Neural progenitor cell (in vitro differentiated cells): ENCODE data around the gene EIF4ENIF1. TPM values are rescaled to one million over a fixed set of nuclear protein-coding genes. Genes with fewer than 3 reads are reported as not detected.
"Not testable (repeated sequence)": the region's sequence is repeated elsewhere in the genome, so short reads cannot be mapped to it uniquely, and the experiment has no call there.

Experiments
- DNase-seq: peaks from one replicate; pipeline ENCODE4 v3.0.0-alpha.2; 2016; ENCODE audit warnings: low spot score
- H2AFZ ChIP-seq: fragments of 200-600 bp; sonication (generic); replicated peaks from 2 replicates; pipeline ENCODE4 v1.6.1; 2016; ENCODE audit warnings: antibody characterized with exemption
- H3F3A ChIP-seq: fragments of 200-600 bp; sonication (generic); 2 replicates; pipeline ENCODE4 v1.6.1; 2016; ENCODE audit warnings: antibody characterized with exemption, low read depth
- H3K27ac ChIP-seq: fragments of 200-600 bp; sonication (generic); 2 replicates; pipeline ENCODE4 v1.5.1; 2016; ENCODE audit warnings: mild to moderate bottlenecking
- H3K27me3 ChIP-seq: fragments of 200-600 bp; sonication (generic); 2 replicates; pipeline ENCODE4 v1.6.1; 2016; ENCODE audit warnings: mild to moderate bottlenecking, moderate library complexity
- H3K36me3 ChIP-seq: fragments of 200-600 bp; sonication (generic); 2 replicates; pipeline ENCODE4 v1.5.1; 2016
- H3K4me1 ChIP-seq: fragments of 200-600 bp; sonication (generic); 2 replicates; pipeline ENCODE4 v1.6.1; 2016; ENCODE audit warnings: mixed run types
- H3K4me2 ChIP-seq: fragments of 200-600 bp; sonication (generic); 2 replicates; pipeline ENCODE4 v1.6.1; 2016
- H3K4me3 ChIP-seq: fragments of 200-600 bp; sonication (generic); 2 replicates; pipeline ENCODE4 v1.5.1; 2016
- H3K79me2 ChIP-seq: fragments of 200-600 bp; sonication (generic); 2 replicates; pipeline ENCODE4 v1.6.1; 2016; ENCODE audit warnings: low read depth
- H3K9ac ChIP-seq: fragments of 200-600 bp; sonication (generic); 2 replicates; pipeline ENCODE4 v1.6.1; 2016
- H3K9me3 ChIP-seq: fragments of 200-600 bp; sonication (generic); 2 replicates; pipeline ENCODE4 v1.5.1; 2016; ENCODE audit warnings: low read depth
- H4K20me1 ChIP-seq: fragments of 200-600 bp; sonication (generic); 2 replicates; pipeline ENCODE4 v1.6.1; 2016; ENCODE audit warnings: low read depth
- H3K27ac Mint-ChIP-seq: 3 replicates; pipeline ENCODE4 v1.8.0; 2021; ENCODE audit warnings: mixed read lengths
- H3K27me3 Mint-ChIP-seq: 2 replicates; pipeline ENCODE4 v1.8.0; 2022; ENCODE audit warnings: low read depth, mild to moderate bottlenecking, inconsistent platforms, moderate library complexity, mixed read lengths; ENCODE audit not compliant: insufficient read depth
- H3K36me3 Mint-ChIP-seq: 3 replicates; pipeline ENCODE4 v1.8.0; 2021; ENCODE audit warnings: mixed read lengths
- H3K4me1 Mint-ChIP-seq: 3 replicates; pipeline ENCODE4 v1.8.0; 2021; ENCODE audit warnings: mixed read lengths
- H3K4me3 Mint-ChIP-seq: 3 replicates; pipeline ENCODE4 v1.8.0; 2021; ENCODE audit warnings: mild to moderate bottlenecking, moderate library complexity, mixed read lengths
- H3K9me3 Mint-ChIP-seq: 3 replicates; pipeline ENCODE4 v1.8.0; 2020; ENCODE audit warnings: mixed read lengths
- EZH2 ChIP-seq: fragments of 200-600 bp; sonication (generic); IDR thresholded peaks from 2 replicates; pipeline ENCODE4 v1.6.1; 2017; ENCODE audit warnings: antibody characterized with exemption, mild to moderate bottlenecking, moderate library complexity
- EZH2phosphoT487 ChIP-seq: fragments of 200-600 bp; sonication (generic); IDR thresholded peaks from 2 replicates; pipeline ENCODE4 v1.6.1; 2017; ENCODE audit warnings: antibody characterized with exemption
- total RNA-seq: library from RNA; depleted of rRNA; stranded (reverse); fragments of >200 nt; gene quantifications from 2 replicates; pipeline ENCODE4 v1.2.3, GENCODE V29; 2015; ENCODE audit warnings: low replicate concordance
- TF ChIP-seq, protein P1 (sequence below): fragments of 200-600 bp; sonication (generic); IDR thresholded peaks from 2 replicates; pipeline ENCODE4 v1.5.1; 2017; ENCODE audit warnings: antibody characterized with exemption, mild to moderate bottlenecking

EIF4ENIF1 gene
- total RNA-seq, 1 donor from 2014 or later = 21.4 TPM

DNA sequence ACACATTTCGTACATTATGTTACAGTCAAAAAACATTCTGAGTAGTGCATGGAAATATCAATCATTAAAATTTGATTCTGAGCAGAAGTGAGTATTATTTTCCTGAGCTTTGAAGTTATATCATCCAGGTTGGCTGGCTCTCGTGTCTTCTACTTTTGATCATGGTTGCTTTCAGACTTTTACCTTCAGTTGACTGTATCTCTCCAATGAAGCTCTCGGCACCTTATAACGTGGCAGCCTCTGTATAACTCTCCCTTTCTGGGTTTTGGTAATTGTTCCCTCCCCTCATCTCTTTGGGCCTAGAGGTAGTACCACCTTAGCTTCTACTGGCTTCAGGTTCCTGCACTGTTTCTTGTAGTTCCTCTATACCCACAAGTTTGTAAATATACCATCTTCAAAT lies 18.9 kb upstream of the EIF4ENIF1 start:
- H3K27ac ChIP-seq = no peak overlapping the region
- Mint-ChIP-seq H3K9me3 (peaks cover 12% of the 10 kb centered on the region), H3K4me1 (no peaks in the 10 kb centered on the region), H3K27ac (no peak overlapping the region), H3K36me3 (peaks cover 45% of the 10 kb centered on the region), H3K4me3 (no peak overlapping the region), H3K27me3 (no peaks in the 10 kb centered on the region)
- H3K4me1 ChIP-seq = no peaks in the 10 kb centered on the region
- no peaks in the 10 kb centered on the region for H3K79me2 ChIP-seq
- no peak overlapping the region for H3K4me2 ChIP-seq
- H3K27me3 ChIP-seq = no peaks in the 10 kb centered on the region
- no peak overlapping the region for H3K4me3 ChIP-seq
- H4K20me1 ChIP-seq = no peaks in the 10 kb centered on the region
- TF ChIP-seq, protein P1, sequence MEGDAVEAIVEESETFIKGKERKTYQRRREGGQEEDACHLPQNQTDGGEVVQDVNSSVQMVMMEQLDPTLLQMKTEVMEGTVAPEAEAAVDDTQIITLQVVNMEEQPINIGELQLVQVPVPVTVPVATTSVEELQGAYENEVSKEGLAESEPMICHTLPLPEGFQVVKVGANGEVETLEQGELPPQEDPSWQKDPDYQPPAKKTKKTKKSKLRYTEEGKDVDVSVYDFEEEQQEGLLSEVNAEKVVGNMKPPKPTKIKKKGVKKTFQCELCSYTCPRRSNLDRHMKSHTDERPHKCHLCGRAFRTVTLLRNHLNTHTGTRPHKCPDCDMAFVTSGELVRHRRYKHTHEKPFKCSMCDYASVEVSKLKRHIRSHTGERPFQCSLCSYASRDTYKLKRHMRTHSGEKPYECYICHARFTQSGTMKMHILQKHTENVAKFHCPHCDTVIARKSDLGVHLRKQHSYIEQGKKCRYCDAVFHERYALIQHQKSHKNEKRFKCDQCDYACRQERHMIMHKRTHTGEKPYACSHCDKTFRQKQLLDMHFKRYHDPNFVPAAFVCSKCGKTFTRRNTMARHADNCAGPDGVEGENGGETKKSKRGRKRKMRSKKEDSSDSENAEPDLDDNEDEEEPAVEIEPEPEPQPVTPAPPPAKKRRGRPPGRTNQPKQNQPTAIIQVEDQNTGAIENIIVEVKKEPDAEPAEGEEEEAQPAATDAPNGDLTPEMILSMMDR = no peak
- no peak for TF ChIP-seq EZH2
- no peak for TF ChIP-seq EZH2phosphoT487
- DNase-seq = no peak
- no peaks in the 10 kb centered on the region for H3K36me3 ChIP-seq
- no peak overlapping the region for H3K9ac ChIP-seq
- H3F3A ChIP-seq = no peaks in the 10 kb centered on the region
- H2AFZ ChIP-seq = no peak overlapping the region
- H3K9me3 ChIP-seq = no peaks in the 10 kb centered on the region

DNA sequence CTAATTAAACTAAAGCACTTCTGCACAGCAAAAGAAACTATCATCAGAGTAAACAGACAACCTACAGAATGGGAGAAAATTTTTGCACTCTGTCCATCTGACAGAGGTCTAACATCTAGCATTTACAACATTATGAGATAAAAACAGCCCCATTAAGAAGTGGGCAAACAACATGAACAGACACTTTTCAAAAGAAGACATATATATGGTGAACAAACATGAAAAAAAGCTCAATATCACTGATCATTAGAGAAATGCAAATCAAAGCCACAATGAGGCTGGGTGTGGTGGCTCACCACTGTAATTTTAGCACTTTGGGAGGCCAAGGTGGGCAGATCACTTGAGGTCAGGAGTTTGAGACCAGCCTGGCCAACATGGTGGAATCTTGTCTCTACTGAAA lies 17.9 kb upstream of the EIF4ENIF1 start:
- H3K4me3 Mint-ChIP-seq, H3K36me3 ChIP-seq, H3K4me2 ChIP-seq, H3K79me2 ChIP-seq, H3K4me1 ChIP-seq, H4K20me1 ChIP-seq, H3K27ac ChIP-seq, H3K4me3 ChIP-seq, H3K9ac ChIP-seq, H3K27me3 ChIP-seq, DNase-seq, H3F3A ChIP-seq, H2AFZ ChIP-seq, H3K27ac Mint-ChIP-seq, H3K4me1 Mint-ChIP-seq, H3K9me3 ChIP-seq, H3K27me3 Mint-ChIP-seq: not testable (repeated sequence)
- peaks cover 45% of the 10 kb centered on the region for H3K36me3 Mint-ChIP-seq
- peaks cover 12% of the 10 kb centered on the region for H3K9me3 Mint-ChIP-seq

DNA sequence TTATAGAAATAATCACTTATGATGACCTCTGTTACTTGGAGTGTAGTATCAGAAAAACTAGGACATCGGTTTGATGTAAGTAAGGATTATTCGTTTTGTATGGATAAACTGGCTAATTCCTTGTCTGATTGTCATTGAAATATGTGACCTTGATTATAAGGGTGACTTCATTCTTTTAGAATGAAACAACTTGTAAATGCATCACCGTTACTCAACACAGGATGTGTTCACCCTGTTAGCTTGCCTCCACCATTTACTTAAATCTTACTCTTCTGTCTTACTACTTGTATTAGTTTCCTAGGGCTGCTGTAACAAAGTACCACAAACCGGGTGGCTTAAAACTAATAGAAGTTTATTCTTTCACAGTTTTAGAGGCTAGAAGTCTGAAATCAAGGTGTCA lies 14.6 kb upstream of the EIF4ENIF1 start:
- TF ChIP-seq, protein P1 = no peak
- TF ChIP-seq EZH2 = no peak
- H3K9me3 Mint-ChIP-seq = peaks cover 17% of the 10 kb centered on the region
- H3K36me3 ChIP-seq = no peaks in the 10 kb centered on the region
- no peak overlapping the region for H3K4me3 ChIP-seq
- peaks cover 2% of the 10 kb centered on the region for H3K27me3 Mint-ChIP-seq
- no peak overlapping the region for H3K27ac Mint-ChIP-seq
- no peak overlapping the region for H3K27ac ChIP-seq
- H3K9ac ChIP-seq = no peak overlapping the region
- H3K79me2 ChIP-seq = no peaks in the 10 kb centered on the region
- no peaks in the 10 kb centered on the region for H3K27me3 ChIP-seq
- no peaks in the 10 kb centered on the region for H4K20me1 ChIP-seq
- no peaks in the 10 kb centered on the region for H3K4me1 ChIP-seq
- H3K4me3 Mint-ChIP-seq = no peak overlapping the region
- DNase-seq = no peak
- no peak overlapping the region for H3K4me2 ChIP-seq
- H3F3A ChIP-seq = no peaks in the 10 kb centered on the region
- no peaks in the 10 kb centered on the region for H3K9me3 ChIP-seq
- no peaks in the 10 kb centered on the region for H3K4me1 Mint-ChIP-seq
- peaks cover 47% of the 10 kb centered on the region for H3K36me3 Mint-ChIP-seq
- no peak overlapping the region for H2AFZ ChIP-seq

DNA sequence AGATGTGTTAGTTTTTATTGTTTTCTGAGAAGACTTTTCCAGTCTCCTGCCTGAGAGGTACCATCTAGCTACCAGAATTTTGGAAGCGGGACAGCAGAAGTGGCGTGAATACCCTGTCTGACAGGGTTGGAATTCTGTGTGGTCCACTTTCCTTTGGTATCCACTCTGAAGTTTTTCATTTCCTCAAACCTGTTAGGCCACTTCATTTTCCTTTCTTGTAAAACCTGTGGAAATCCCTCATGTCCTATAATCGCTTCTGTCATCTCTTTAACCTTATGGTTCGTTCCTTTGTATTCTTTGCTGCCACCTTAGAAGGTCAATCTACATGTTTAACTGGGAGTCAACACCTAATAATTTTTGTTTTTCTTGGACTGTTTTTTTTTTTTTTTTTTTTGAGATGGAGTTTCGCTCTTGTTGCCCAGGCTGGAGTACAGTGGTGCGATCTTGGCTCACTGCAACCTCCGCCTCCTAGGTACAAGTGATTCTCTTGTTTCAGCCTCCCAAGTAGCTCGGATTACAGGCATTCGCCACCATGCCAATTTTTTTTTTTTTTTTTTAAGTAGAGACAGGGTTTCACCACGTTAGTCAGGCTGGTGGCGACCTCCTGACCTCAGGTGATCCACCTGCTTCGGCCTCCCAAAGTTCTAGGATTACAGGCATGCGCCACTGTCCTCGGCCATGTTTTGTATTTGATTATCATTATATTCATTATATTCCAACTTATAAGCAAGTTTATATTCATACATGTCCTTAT lies 13.7 kb upstream of the EIF4ENIF1 start:
- no peaks in the 10 kb centered on the region for H3K27me3 ChIP-seq

More for the DNA sequence above, 13.7 kb upstream of the EIF4ENIF1 start:
- Histone ChIP-seq H3K27ac (no peak overlapping the region), H3K4me3 (no peak overlapping the region), H3K9ac (no peak overlapping the region), H3K4me2 (no peak overlapping the region), H2AFZ (no peak overlapping the region), H4K20me1 (no peaks in the 10 kb centered on the region), H3K9me3 (no peaks in the 10 kb centered on the region), H3K79me2 (no peaks in the 10 kb centered on the region), H3K36me3 (no peaks in the 10 kb centered on the region), H3K4me1 (no peaks in the 10 kb centered on the region), H3F3A (no peaks in the 10 kb centered on the region)
- Mint-ChIP-seq H3K4me1 (no peaks in the 10 kb centered on the region), H3K27ac (no peak overlapping the region), H3K9me3 (peaks cover 20% of the 10 kb centered on the region), H3K27me3 (peaks cover 2% of the 10 kb centered on the region), H3K36me3 (peaks cover 43% of the 10 kb centered on the region), H3K4me3 (no peak overlapping the region)
- TF ChIP-seq EZH2 = no peak
- TF ChIP-seq, protein P1 = no peak
- no peak for TF ChIP-seq EZH2phosphoT487
- DNase-seq = no peak
